OCI-LY7 (cell line): ENCODE data around the gene ABCA3.

Experiments used
- CTCF ChIP-seq: fragments of 200-600 bp; sonication (generic); conservative IDR thresholded peaks from 2 replicates; pipeline ENCODE4 v1.5.1; 2014; ENCODE audit warnings: mild to moderate bottlenecking, antibody characterized with exemption, low read length, moderate library complexity, mixed read lengths
- EZH2phosphoT487 ChIP-seq: fragments of 200-600 bp; sonication (generic); IDR thresholded peaks from 2 replicates; pipeline ENCODE4 v1.6.1; 2018; ENCODE audit warnings: low read depth, borderline replicate concordance, mild to moderate bottlenecking, mixed run types, antibody characterized with exemption, low read length, moderate library complexity, mixed read lengths

DNA sequence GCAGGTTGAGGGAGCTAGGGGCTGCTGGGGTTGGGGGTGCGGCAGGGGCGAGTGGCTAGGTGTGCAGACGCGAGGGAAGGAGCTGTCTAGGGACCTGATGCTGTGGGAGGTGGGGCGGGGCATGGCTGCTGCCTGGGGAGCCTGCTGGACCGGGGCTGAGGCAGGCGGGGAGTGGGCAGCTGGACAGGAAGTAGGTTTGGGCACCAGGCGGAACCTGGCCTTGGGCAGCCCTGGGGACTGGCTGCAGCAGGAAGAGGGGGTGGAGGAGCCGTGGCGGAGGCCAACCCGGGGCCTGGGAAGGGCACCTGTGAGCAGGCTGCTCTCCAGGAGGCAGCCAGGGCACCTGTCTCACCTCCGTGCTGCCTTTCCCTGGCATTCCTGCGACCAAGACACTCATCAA is 110.2 kb downstream of the ABCA3 start:
- TF ChIP-seq EZH2phosphoT487 (no peak), CTCF (no peak)
